ENCODE data around the gene CDA. TPM values are rescaled to one million over a fixed set of nuclear protein-coding genes. Genes with fewer than 3 reads are reported as not detected.
A peak's percentile ranks its signal among the peaks of the same experiment; 100 is the strongest.
"Not testable (repeated sequence)": the region's sequence is repeated elsewhere in the genome, so short reads cannot be mapped to it uniquely, and the experiment has no call there.

CDA gene
- polyA plus RNA-seq, 3 donors = 5.2 to 6.2 (median 6.1) TPM

DNA sequence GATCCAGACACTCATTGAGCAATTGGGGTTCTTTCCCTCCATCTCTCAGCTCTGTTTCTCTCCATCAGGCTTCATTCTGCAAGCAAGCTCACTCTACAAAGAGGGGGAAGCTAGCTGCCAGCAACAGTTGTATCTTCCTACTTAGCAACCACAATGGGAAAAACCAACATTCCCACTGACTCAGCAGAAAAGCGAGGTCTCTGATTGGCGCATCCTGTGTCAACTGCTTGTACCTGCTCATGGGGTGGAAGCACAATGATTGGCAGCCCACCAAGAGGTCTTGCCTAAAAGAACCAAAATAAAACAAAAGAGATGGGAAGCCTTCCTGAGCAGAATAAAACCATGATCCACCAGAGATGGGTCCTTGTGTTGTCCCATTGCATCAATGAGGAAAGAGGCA lies 4.0 kb upstream of the CDA start:
- DNase-seq (ENCODE audit: low read depth in 3 of 3, low spot score in 2 of 3) = no peak

DNA sequence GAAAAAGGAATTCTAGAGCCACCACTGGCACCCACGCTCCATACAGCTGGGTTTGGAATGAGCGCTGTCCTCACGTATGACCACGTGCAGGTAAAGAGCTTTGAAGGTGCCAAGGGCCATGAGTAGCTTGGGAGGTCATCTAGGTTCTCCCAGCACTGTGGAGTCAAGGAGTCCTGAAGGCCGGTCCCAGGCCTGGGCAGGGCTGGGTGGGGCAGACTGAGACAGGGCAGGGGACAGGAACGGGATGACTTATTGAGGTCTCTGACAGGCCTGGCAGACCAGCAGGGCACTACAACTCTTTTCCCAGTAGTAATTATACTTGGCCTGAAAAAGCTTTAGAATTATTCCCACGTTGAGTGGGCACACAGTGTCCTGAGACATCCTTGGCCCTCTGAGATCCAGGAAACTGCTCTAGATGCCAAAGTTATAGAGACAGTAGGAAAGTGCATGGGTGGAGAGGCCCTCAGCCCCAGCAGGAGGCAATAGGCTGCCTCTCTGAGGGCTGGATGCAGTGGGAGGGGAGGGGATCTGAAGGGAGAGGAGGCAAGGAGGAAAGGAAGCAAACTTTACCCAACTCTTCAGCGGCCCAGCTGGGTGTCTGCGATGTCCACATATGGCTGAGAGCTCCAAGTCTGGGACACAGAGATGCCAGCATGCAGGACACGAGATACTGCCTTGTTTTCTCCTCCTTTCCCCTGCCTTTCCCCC lies 1.8 kb upstream of the CDA start:
- no peak for DNase-seq (ENCODE audit: low read depth in 3 of 3, low spot score in 2 of 3)

DNA sequence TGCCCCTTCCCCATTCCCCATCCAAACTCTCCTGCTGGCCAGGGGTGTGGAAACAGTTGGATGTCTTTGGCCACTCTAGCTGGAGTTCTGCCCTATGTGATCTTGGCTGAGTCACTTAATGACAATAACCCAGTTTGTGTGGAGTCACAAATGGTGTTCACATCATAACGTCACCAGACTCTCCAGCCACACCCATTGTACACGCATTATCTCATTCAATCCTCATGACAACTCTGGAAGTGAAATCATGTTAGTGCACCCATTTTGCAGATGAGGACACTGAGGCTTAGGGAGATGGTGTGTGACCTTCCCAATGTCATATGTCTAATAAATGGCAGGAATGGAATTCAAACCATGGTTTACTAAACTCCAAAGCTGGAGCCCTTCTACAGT lies 1.2 kb upstream of the CDA start:
- DNase-seq (ENCODE audit: low read depth in 3 of 3, low spot score in 2 of 3) = no peak

DNA sequence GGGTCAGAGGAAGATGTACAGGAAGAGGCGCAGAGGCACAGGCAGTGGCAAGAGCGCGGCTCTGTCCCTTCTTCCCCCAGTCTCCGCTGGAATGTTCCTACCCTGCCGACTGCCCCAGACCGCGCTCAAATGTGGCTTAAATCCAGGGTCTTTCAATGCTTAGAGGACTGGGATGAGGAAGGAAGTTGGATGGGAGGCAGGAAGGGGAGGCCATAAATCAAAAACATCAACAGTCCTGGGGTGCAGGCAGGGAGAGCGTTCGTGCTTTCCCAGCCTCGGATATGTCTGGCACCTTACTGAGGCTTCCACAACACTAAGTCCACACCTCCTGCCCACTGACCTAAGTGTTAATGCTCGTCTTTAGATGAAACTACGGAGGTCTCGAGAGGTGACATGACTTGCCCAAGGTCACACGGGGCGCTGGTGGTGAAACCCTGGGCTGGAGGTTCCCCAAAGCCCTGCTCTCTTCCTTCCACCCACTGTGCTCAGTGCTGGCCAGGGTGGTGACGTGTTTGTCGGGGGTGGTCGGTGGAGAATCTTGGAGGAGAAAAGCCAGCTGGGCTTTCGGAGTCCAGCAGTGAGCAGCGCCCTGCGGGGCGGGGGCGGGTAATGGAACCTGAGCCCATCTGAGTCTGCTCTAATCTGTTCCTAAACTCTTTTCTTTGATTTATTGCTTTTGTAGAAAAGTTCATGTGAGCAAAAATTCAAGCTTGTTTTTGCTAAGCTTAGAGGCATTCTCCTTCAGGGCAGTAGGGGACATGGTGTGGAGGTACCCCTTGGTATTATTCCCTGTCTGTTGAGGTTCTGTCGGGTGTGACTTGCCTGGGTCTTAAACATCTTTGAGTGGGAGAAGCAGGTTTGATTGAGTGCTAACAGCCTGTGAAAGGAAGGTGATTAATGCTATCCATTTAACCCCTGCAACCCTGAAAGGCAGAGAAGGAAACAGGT lies 708 bp downstream of the CDA start:
- peak; percentile 81 to 82 (median 82) for DNase-seq (ENCODE audit: low read depth in 3 of 3, low spot score in 2 of 3)

DNA sequence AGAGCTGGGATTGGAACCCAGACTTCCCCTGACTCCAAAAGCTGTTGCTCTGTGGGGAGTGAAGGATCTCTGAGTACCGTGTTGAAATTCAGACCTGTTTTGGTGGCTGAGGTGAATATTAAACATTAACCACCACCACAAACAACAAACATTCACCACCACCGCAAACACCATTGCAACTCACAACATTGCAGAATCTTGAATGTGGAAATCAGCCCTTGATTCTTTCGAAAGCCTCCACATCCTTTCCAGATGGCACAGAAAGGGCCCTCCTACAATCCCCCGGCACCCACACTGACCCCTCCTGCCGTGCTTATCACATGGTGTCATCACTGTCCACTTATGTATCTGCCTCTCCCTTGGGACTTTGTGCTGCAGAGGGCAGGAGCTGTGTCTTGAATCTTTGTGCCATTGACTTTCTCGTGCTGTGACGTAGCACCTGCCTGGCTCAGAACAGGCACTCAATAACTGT lies 1.4 kb downstream of the CDA start:
- DNase-seq (ENCODE audit: low read depth in 3 of 3, low spot score in 2 of 3) = no peak

GRCh38 chr1:20593756-20594155 lies 4.9 kb downstream of the CDA start:
- DNase-seq (ENCODE audit: low read depth in 3 of 3, low spot score in 2 of 3) = no peak

DNA sequence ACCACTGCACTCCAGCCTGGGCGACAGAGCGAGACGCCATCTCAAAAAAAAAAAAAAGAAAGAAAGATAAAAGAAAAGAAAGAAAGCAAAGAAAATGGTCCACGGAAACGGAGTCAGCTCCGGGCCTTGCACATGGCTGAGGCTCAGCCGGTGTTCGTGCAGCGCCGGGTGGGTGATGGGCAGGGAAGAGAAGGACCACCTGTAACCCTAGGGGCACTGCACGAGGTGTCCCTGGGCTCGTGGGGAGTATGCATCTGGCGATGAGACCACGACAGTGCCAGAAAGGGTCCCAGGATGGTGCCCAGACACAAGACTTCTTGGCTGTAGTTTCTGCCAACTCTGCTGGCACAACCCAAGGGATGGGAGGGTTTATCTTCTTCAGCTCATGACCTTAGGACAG lies 5.8 kb downstream of the CDA start:
- DNase-seq (ENCODE audit: low read depth in 3 of 3, low spot score in 2 of 3) = no peak

DNA sequence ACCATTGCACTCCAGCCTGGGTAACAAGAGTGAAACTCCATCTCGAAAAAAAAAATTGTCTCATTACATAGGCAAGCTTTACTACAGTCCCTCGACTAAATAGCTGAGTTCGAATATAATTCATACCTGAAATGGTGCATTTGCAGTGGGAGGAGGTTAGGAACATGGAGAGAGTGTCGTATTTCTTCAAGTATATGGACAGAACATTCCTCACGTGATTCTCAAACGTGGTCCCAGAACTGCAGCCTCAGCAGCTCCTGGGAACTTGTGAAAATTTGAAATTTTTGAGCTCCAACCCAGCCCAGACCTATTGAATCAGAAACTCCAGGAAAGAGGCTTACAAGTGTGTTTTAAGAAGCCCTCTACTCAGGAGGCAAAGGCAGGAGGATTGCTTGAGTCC lies 7.2 kb downstream of the CDA start:
- no peak for DNase-seq (ENCODE audit: low read depth in 3 of 3, low spot score in 2 of 3)

GRCh38 chr1:20597650-20598049 lies 8.8 kb downstream of the CDA start:
- no peak for DNase-seq (ENCODE audit: low read depth in 3 of 3, low spot score in 2 of 3)

DNA sequence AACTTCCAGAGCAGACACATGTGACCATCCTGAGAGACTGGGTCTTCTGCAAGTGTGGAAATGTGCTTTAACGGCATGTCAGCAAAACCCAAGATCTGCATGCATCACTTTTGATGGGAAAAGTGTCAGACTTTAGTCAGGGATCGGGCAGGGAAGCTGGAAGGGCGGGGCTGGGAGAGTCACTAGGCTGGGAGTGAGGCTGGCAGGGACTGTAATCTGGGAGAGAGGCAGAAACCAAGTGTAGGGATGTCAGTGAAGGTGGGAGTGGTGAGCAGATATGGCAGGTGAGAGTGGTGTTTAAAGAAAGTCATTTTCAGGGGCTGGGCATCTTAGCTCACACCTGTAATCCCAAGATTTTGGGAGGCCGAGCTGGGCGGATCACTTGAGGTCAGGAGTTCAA lies 11.3 kb downstream of the CDA start:
- no peak for DNase-seq (ENCODE audit: low read depth in 3 of 3, low spot score in 2 of 3)

- DNase-seq (ENCODE audit: low read depth in 3 of 3, low spot score in 2 of 3) = no peak
These were observed 12.4 kb downstream of the CDA start for GRCh38 chr1:20601129-20601825.

DNA sequence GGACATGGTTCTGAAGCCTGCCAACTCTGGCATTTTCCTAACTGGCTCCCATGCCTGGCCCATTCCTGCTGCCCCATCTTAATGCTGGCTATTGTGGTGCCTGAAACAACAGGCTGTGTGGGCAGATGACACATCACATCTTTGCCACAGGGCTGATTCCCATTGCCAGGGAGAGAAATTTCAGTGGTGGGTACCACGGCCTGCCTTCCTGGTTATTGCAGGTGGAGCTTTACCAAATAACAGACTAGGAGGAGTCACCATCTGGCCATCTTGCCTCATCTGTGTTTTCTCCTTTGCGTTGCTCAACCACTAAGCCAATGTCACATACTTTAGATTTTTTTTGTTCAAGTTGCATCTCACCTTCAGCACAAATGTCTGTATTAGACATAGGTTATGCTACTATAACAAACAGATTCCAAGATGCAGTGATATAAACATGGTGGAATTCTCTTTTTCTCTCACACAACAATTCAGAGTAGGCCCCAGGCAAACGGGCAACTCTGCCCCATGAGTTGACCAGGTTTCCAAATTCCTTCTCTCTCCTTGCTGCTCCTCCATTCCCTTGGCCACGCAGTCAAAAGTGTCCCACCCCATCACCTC lies 14.1 kb downstream of the CDA start:
- no peak for DNase-seq (ENCODE audit: low read depth in 3 of 3, low spot score in 2 of 3)

DNA sequence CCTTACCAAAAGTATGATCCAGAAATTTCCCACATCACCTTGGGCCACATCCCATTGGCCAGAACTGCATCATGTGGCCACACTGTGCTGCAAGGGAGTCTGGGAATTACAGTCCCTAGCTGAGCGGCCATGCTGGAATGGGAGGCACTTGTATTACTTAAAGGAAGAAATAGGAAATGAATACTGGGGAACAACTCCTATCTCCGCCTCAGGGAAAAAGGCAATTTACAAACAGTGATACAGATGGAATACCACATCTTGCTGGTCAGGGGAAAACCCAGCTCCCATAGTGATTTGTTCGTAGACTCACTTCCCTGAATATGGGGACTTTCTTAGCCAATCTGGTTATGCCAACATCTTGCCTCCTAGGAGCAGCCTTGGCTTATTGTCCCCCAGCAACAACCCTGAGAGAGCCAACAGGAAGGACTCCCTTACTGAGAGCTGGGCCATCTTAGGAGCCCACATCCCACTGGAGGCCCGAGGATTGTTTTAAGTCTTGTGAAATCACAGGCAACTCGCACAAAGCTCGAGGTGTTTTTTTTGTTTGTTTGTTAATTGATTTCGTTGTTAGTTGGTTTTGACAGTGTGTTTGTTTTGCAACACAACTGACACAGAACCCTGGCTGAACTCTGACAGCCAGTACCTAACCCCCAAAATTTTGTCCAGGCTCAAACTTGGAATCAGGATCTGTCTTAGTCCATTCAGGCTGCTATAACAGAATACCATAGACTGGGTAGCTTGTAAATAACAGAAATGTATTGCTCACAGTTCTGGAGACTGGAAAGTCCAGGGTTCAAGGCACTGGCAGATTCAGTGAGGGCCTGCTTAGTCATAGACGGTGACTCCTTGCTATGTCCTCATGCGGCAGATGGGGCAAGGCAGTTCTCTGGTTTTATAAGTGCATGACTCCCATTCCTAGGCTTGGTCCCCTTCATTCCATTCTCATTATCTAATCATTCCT lies 14.9 kb downstream of the CDA start:
- DNase-seq (ENCODE audit: low read depth in 3 of 3, low spot score in 2 of 3) = no peak

- DNase-seq (ENCODE audit: low read depth in 3 of 3, low spot score in 2 of 3) = no peak
These were observed 15.8 kb downstream of the CDA start for GRCh38 chr1:20604678-20605077.

GRCh38 chr1:20606801-20607570 lies 18.1 kb downstream of the CDA start:
- not testable (repeated sequence) for DNase-seq (ENCODE audit: low read depth in 3 of 3, low spot score in 2 of 3)

DNA sequence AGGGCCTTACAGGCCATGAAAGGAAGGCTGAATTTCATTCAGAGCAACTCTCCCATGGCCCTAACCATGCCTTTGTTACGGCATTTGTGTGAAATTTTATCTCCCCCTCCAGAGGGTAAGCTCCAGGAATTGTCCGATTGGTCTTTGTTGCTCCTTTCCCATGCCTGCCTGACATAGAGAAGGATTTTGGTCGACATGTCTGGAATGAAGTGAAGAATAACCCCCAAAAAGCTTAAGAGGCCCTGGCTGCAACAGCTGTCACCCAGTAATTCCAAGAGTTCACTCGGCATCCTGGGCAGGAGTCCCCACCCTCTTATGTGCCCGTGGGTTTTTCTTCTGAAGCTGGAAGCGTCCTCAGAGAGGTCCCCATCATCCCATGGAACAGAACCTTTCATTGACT lies 20.6 kb downstream of the CDA start:
- DNase-seq (ENCODE audit: low read depth in 3 of 3, low spot score in 2 of 3) = no peak

DNA sequence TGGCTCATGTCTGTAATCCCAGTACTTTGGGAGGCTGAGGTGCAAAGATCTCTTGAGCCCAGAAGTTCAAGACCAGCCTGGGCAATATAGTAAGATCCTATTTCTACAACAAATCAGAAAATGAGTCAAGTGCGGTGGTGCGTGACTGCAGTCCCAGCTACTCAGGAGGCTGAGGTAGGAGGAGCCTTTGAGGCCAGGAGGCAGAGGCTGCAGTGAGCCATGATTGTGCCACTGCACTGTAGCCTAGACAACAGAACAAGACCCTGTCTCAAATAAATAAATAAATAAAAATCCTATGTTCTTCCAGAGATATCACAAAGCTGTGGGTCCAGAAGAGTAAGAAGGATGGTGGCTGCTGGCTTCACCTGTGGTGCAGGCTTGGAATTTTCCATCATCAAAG lies 22.1 kb downstream of the CDA start:
- DNase-seq (ENCODE audit: low read depth in 3 of 3, low spot score in 2 of 3) = no peak

DNA sequence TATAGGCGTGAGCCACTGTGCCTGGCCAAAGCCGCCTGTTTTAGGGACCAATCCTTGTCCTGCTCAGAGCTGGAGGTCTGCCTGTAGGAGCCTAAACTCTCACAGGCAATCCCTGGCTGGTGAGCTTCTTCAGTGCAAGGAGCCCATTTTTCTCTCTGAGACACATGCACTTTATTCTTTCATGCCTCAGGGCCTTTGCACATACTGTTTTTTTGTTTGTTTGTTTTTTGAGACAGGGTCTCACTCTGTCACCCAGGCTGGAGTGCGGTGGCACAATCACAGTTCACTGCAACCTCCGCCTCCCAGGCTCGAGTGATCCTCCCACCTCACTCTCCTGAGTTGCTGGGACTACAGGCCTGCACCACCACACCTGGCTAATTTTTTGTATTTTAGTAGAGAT lies 22.8 kb downstream of the CDA start:
- no peak for DNase-seq (ENCODE audit: low read depth in 3 of 3, low spot score in 2 of 3)

- no peak for DNase-seq (ENCODE audit: low read depth in 3 of 3, low spot score in 2 of 3)
These were observed 23.4 kb downstream of the CDA start for GRCh38 chr1:20612221-20612746.

All from right renal cortex interstitium (tissue), 3 donors.